Peyer's patch (tissue), 4 donors: Measurements from ENCODE around the gene STARD9. TPM values are rescaled to one million over a fixed set of nuclear protein-coding genes. Genes with fewer than 3 reads are reported as not detected.
"Not testable (repeated sequence)": the region's sequence is repeated elsewhere in the genome, so short reads cannot be mapped to it uniquely, and the experiment has no call there.

Experiments
- DNase-seq, 3 donors: peaks; one replicate each; pipeline ENCODE4 v3.0.0-alpha.2; 2017 to 2019
- H3K27ac ChIP-seq, 4 donors: fragments of 200-600 bp; sonication (generic); one replicate each; pipeline ENCODE4 v1.5.1; 2016 to 2019
- H3K27me3 ChIP-seq, 2 donors: fragments of 200-600 bp; sonication (generic); one replicate each; pipeline ENCODE4 v1.5.1; 2019
- H3K36me3 ChIP-seq, 3 donors: fragments of 200-600 bp; sonication (generic); one replicate each; pipeline ENCODE4 v1.5.1; 2016 to 2019
- H3K4me1 ChIP-seq, 4 donors: fragments of 200-600 bp; sonication (generic); one replicate each; pipeline ENCODE4 v1.5.1; 2016 to 2019
- H3K4me3 ChIP-seq, 4 donors: fragments of 200-600 bp; sonication (generic); 1 replicate in 3 of 4; 2 replicates in 1 of 4; pipeline ENCODE4 v1.5.1; 2016 to 2019; ENCODE audit warnings: mild to moderate bottlenecking in 1 of 4
- H3K9me3 ChIP-seq, 4 donors: fragments of 200-600 bp; sonication (generic); one replicate each; pipeline ENCODE4 v1.5.1; 2016 to 2019; ENCODE audit warnings: mild to moderate bottlenecking in 1 of 4
- CTCF ChIP-seq, 6 experiments: fragments of 450-650 bp in 4 of 6; fragments of 200-600 bp in 2 of 6; sonication (generic) in 1 of 6; IDR thresholded peaks; one replicate each; pipeline ENCODE4 v1.5.1; 2017 to 2019; ENCODE audit warnings: antibody characterized with exemption in 6 of 6, mild to moderate bottlenecking in 3 of 6, moderate library complexity in 1 of 6
- POLR2A ChIP-seq, 2 donors: fragments of 450-650 bp; IDR thresholded peaks; one replicate each; pipeline ENCODE4 v1.5.1; 2017; ENCODE audit warnings: antibody characterized with exemption in 2 of 2, mild to moderate bottlenecking in 2 of 2, moderate library complexity in 2 of 2
- total RNA-seq, 4 donors: library from RNA; depleted of rRNA; stranded (reverse); fragments of >200 nt; gene quantifications; one replicate each; pipeline ENCODE4 v1.1.0, GENCODE V29; 2016

STARD9 gene
- total RNA-seq, 4 donors from 2014 or later = 4.2 to 153 (median 20.4) TPM

DNA sequence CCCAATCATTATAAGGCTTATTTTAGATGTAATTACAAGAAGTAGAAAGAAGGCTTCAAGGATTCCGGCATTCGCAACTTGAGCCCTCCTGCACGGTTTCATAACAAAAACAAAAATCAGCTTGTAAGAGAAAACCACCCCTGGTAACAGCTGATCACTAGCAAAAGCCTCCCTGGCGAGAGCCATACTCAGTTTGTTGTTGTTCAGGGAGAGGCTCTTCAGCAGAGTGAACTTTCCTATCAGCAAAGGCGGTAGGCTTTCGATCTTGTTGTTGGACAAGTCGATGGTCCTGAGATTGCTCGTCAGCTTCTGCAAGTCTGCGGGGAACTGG lies 27.5 kb upstream of the STARD9 start:
- DNase-seq = no peak
- peaks cover 0 to 27% (median 0%) of the 10 kb centered on the region in 3 donors for H3K36me3 ChIP-seq
- H3K9me3 ChIP-seq = no peaks in the 10 kb centered on the region
- TF ChIP-seq CTCF (IDR thresholded peaks at IDR 0.05) (no peak), POLR2A (IDR thresholded peaks at IDR 0.05) (no peak)
- peak overlapping the region; percentile 67 to 99 (median 94) for H3K4me3 ChIP-seq
- peaks cover 0 to 28% (median 6%) of the 10 kb centered on the region in 4 donors for H3K4me1 ChIP-seq
- peak overlapping the region; percentile 79 to 93 (median 92) for H3K27ac ChIP-seq
- no peaks in the 10 kb centered on the region for H3K27me3 ChIP-seq

- Histone ChIP-seq H3K27ac (peak within 1 kb of the TSS; percentile 79 to 93 (median 92)), H3K4me3 (peak within 1 kb of the TSS; percentile 67 to 99 (median 94)), H3K36me3 (peaks cover 0 to 22% (median 0%) of the 10 kb centered on the region in 3 donors), H3K9me3 (no peaks in the 10 kb centered on the region), H3K4me1 (peaks cover 0 to 28% (median 6%) of the 10 kb centered on the region in 4 donors), H3K27me3 (no peaks in the 10 kb centered on the region)
- peak; percentile 75 to 96 (median 95) for DNase-seq
- TF ChIP-seq POLR2A (IDR thresholded peaks at IDR 0.05) (peak; percentile 92), CTCF (IDR thresholded peaks at IDR 0.05) (peak in 2 of 6 experiments; percentile 3 to 6)
Observed at GRCh38 chr15:42548249-42549031, 27.0 kb upstream of the STARD9 start, which contains the start of the genes HAUS2 and LRRC57. HAUS2 (plus strand) TSS chr15:42548838; CDS start chr15:42548873, 35 bp downstream. LRRC57 (minus strand) TSS chr15:42548793; CDS start chr15:42548434, 359 bp downstream.

GRCh38 chr15:42549032-42549491 lies 26.3 kb upstream of the STARD9 start:
- TF ChIP-seq CTCF (IDR thresholded peaks at IDR 0.05) = no peak
- TF ChIP-seq POLR2A (IDR thresholded peaks at IDR 0.05) = no peak
- no peak for DNase-seq
- Histone ChIP-seq H3K4me1 (peaks cover 0 to 28% (median 6%) of the 10 kb centered on the region in 4 donors), H3K9me3 (no peaks in the 10 kb centered on the region), H3K36me3 (peaks cover 0 to 15% (median 0%) of the 10 kb centered on the region in 3 donors), H3K4me3 (peak overlapping the region; percentile 67 to 99 (median 94)), H3K27me3 (no peaks in the 10 kb centered on the region), H3K27ac (peak overlapping the region; percentile 79 to 93 (median 92))

DNA sequence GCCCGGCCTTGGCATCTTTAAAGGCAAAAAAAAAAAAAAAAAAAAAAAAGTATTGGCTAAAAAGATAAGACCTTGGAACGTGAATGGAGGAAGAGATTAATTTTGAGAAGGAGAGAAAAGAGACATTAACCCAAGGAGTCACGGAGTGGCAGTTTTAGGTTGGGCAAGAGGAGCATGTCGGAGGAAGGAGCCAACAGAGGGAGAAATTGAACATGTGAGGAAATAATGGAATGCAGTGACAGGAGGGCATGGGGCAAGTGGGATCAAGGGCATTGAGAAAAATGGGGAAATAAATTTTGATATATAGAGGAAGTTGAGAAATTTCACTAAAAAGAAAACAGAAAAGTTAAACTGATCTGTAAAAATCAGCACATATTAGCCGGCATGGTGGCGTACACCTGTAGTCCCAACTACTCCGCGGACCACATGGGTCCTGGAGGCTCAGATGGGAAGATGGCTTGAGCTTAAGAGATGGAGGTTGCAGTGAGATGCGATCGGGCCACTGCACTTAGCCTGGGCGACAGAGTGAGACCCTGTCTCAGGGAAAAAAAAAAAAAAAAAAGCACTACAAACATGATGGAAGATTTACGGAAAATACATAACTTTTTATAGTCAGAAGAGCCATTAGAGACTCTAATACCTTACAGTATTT lies 25.5 kb upstream of the STARD9 start:
- DNase-seq = no peak
- no peaks in the 10 kb centered on the region for H3K9me3 ChIP-seq
- no peak overlapping the region for H3K27ac ChIP-seq
- H3K36me3 ChIP-seq = peaks cover 0 to 7% (median 0%) of the 10 kb centered on the region in 3 donors
- no peak for TF ChIP-seq POLR2A (IDR thresholded peaks at IDR 0.05)
- TF ChIP-seq CTCF (IDR thresholded peaks at IDR 0.05) = no peak
- H3K4me1 ChIP-seq = peaks cover 0 to 28% (median 6%) of the 10 kb centered on the region in 4 donors
- peak overlapping the region in 3 of 4 donors; percentile 94 to 99 (median 94) for H3K4me3 ChIP-seq
- H3K27me3 ChIP-seq = no peaks in the 10 kb centered on the region

GRCh38 chr15:42553554-42553953 lies 21.9 kb upstream of the STARD9 start:
- H3K27me3 ChIP-seq = no peaks in the 10 kb centered on the region

DNA sequence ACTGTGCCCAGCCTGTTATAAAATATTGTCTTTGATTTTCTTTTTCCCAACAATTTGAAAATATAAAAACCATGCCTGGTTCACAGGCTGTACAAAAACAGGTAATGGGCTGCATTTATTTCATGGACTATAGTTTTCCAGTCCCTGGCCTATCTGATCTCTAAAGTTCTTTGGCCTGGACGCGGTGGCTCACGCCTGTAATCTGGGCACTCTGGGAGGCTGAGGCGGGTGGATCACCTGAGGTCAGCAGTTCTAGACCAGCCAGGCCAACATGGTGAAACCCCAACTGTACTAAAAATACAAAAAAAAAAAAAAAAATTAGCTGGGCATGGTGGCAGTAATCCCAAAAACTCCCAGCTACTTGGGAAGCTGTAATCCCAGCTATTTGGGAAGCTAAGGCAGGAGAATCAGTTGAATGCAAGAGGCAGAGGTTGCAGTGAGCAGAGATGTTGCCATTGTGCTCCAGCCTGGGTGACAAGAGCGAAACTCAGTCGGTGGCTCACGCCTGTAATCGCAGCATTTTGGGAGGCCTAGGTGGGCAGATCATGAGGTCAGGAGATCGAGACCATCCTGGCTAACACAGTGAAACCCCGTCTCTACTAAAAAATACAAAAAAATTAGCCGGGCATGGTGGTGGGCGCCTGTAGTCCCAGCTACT lies 18.7 kb upstream of the STARD9 start:
- not testable (repeated sequence) for H3K4me3 ChIP-seq, H3K27me3 ChIP-seq, H3K27ac ChIP-seq, H3K9me3 ChIP-seq, H3K4me1 ChIP-seq, DNase-seq
- peaks cover 0 to 31% (median 0%) of the 10 kb centered on the region in 3 donors for H3K36me3 ChIP-seq

More at GRCh38 chr15:42553554-42553953, 21.9 kb upstream of the STARD9 start:
- Histone ChIP-seq H3K9me3 (no peaks in the 10 kb centered on the region), H3K36me3 (peaks cover 0 to 6% (median 0%) of the 10 kb centered on the region in 3 donors), H3K4me1 (peaks cover 0 to 8% (median 0%) of the 10 kb centered on the region in 4 donors), H3K27ac (no peak overlapping the region), H3K4me3 (no peak overlapping the region)
- TF ChIP-seq CTCF (IDR thresholded peaks at IDR 0.05) (no peak), POLR2A (IDR thresholded peaks at IDR 0.05) (no peak)
- DNase-seq = no peak
